ENCODE results near the gene SF3A1. TPM values are rescaled to one million over a fixed set of nuclear protein-coding genes. Genes with fewer than 3 reads are reported as not detected.

The SF3A1 gene
- total and polyA plus RNA-seq, 9 of the 15 experiments (the other 6 are each of a cell fraction or from before 2014, with no cell fraction given): 6.7 to 228 (median 13.0) TPM

- TF ChIP-seq ZBTB43 (CRISPR knock-in tag; IDR thresholded peaks at IDR 0.05): no peak
- no peak for TF ChIP-seq SP1 (CRISPR knock-in tag; IDR thresholded peaks at IDR 0.05)
- TF ChIP-seq, protein P1, sequence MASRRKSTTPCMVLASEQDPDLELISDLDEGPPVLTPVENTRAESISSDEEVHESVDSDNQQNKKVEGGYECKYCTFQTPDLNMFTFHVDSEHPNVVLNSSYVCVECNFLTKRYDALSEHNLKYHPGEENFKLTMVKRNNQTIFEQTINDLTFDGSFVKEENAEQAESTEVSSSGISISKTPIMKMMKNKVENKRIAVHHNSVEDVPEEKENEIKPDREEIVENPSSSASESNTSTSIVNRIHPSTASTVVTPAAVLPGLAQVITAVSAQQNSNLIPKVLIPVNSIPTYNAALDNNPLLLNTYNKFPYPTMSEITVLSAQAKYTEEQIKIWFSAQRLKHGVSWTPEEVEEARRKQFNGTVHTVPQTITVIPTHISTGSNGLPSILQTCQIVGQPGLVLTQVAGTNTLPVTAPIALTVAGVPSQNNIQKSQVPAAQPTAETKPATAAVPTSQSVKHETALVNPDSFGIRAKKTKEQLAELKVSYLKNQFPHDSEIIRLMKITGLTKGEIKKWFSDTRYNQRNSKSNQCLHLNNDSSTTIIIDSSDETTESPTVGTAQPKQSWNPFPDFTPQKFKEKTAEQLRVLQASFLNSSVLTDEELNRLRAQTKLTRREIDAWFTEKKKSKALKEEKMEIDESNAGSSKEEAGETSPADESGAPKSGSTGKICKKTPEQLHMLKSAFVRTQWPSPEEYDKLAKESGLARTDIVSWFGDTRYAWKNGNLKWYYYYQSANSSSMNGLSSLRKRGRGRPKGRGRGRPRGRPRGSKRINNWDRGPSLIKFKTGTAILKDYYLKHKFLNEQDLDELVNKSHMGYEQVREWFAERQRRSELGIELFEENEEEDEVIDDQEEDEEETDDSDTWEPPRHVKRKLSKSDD (conservative IDR thresholded peaks at IDR 0.05; ENCODE audit: low read length): no peak
- no peak for TF ChIP-seq SREBF2 (CRISPR knock-in tag; IDR thresholded peaks at IDR 0.05)
Observed at GRCh38 chr22:30371981-30372380, 15.3 kb upstream of the SF3A1 start (continued).

- Histone ChIP-seq H2AFZ (ENCODE audit: low read depth, low read length) (no peak overlapping the region), H3K27ac (ENCODE audit: extremely low read depth, low read depth, low read length) (no peak overlapping the region), H3K79me2 (ENCODE audit: control insufficient read depth, insufficient read depth, low read length) (no peaks in the 10 kb centered on the region), H3K4me3 (no peak overlapping the region), H4K20me1 (replicated peaks; ENCODE audit: control insufficient read depth, insufficient read depth, low read length) (no peaks in the 10 kb centered on the region), H3K9me3 (replicated peaks; ENCODE audit: control insufficient read depth, insufficient read depth, low read depth, low read length) (no peaks in the 10 kb centered on the region), H3K4me2 (ENCODE audit: insufficient read depth, low read length) (no peak overlapping the region), H3K9ac (ENCODE audit: insufficient read depth in 1 of 2, low read depth in 2 of 2, low read length in 2 of 2) (no peak overlapping the region; a peak in 1 of 4 replicates), H3K4me1 (replicated peaks in 1 of 2; ENCODE audit: control insufficient read depth in 2 of 2, insufficient read depth in 2 of 2, low read length in 2 of 2) (peaks cover 0 to 15% of the 10 kb centered on the region in 2 experiments; a peak in 2 of 5 replicates), H3K27me3 (ENCODE audit: control insufficient read depth in 2 of 2, insufficient read depth in 2 of 2, low read length in 2 of 2) (no peaks in the 10 kb centered on the region; a peak in 1 of 5 replicates), H3K9me1 (ENCODE audit: control insufficient read depth, insufficient read depth, low read length) (no peaks in the 10 kb centered on the region), H3K36me3 (ENCODE audit: control insufficient read depth, insufficient read depth, low read length) (no peaks in the 10 kb centered on the region)
- no peak for ATAC-seq
- DNase-seq (ENCODE audit: extremely low read depth in 1 of 4, low spot score in 3 of 4): no peak
- BruUV-seq (replicated peaks): no TSS peak
- 10% methylated on average over 2 of the region's 9 CpGs for WGBS (ENCODE audit: insufficient coverage, low coverage, missing lambda C conversion rate)
- FAIRE-seq: no peak
- in situ Hi-C loops (cut with MboI): no loop called here
- intact Hi-C loops (cut with micrococcal nuclease): no loop called here
- ChIA-PET POLR2A (interaction anchor here (0.6 kb wide), 1 partner anchor 149 kb away, joined by 4 read pairs; no protein-coding TSS in a partner anchor), CTCF (ENCODE audit: low intra/inter-chr PET ratio) (no interaction called here)
- TF ChIP-seq ZNF184 (CRISPR knock-in tag; IDR thresholded peaks at IDR 0.05) (no peak), YBX1 (IDR thresholded peaks at IDR 0.05) (no peak), HDAC1 (IDR thresholded peaks at IDR 0.05) (no peak), ZNF146 (CRISPR knock-in tag; IDR thresholded peaks at IDR 0.05; ENCODE audit: unreplicated experiment) (no peak), ZNF143 (CRISPR knock-in tag; IDR thresholded peaks at IDR 0.05) (no peak), PHF8 (IDR thresholded peaks at IDR 0.05; ENCODE audit: borderline replicate concordance, low read length) (no peak)
- TF ChIP-seq, protein P2, sequence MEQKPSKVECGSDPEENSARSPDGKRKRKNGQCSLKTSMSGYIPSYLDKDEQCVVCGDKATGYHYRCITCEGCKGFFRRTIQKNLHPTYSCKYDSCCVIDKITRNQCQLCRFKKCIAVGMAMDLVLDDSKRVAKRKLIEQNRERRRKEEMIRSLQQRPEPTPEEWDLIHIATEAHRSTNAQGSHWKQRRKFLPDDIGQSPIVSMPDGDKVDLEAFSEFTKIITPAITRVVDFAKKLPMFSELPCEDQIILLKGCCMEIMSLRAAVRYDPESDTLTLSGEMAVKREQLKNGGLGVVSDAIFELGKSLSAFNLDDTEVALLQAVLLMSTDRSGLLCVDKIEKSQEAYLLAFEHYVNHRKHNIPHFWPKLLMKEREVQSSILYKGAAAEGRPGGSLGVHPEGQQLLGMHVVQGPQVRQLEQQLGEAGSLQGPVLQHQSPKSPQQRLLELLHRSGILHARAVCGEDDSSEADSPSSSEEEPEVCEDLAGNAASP (IDR thresholded peaks at IDR 0.05): no peak
Observed at GRCh38 chr22:30371321-30371720, 14.6 kb upstream of the SF3A1 start.

Measured in K562 (cell line).